K562 (cell line): ENCODE measurements around the gene EIF4G2. TPM values are rescaled to one million over a fixed set of nuclear protein-coding genes. Genes with fewer than 3 reads are reported as not detected.

ENCODE experiments used
- ARID2 ChIP-seq: fragments of 450-650 bp; IDR thresholded peaks from 2 replicates; pipeline ENCODE4 v1.6.1; 2017; ENCODE audit warnings: antibody characterized with exemption, mild to moderate bottlenecking
- ETV5 ChIP-seq: sonication (generic); formaldehyde crosslinking; IDR thresholded peaks from 2 replicates; pipeline ENCODE4 v1.4.0; 2020; ENCODE audit warnings: low read depth, mild to moderate bottlenecking, missing genetic modification reagents
- JUN ChIP-seq, 2 experiments: sonication (generic) in 1 of 2; formaldehyde crosslinking in 1 of 2; IDR thresholded peaks; 2 replicates each; pipeline versions ENCODE4 v1.6.1 to v1.8.0; 2012 to 2022; ENCODE audit warnings: borderline replicate concordance in 2 of 2, mild to moderate bottlenecking in 2 of 2, improper control_type of control experiment in 1 of 2, low read depth in 1 of 2, low read length in 1 of 2, missing genetic modification reagents in 1 of 2
- PHTF2 ChIP-seq: fragments of 250-450 bp; sonication (Bioruptor Pico); IDR thresholded peaks from 2 replicates; pipeline ENCODE4 v1.5.0; 2021; ENCODE audit warnings: mild to moderate bottlenecking
- SMAD2 ChIP-seq: fragments of 150-350 bp; IDR thresholded peaks from 2 replicates; pipeline ENCODE4 v1.6.1; 2014; ENCODE audit warnings: low read depth, mild to moderate bottlenecking, low read length
- SRSF7 ChIP-seq: fragments of 200-400 bp; formaldehyde crosslinking; optimal IDR thresholded peaks from 2 replicates; pipeline ENCODE3; 2017; ENCODE audit warnings: mild to moderate bottlenecking, low read depth, low read length
- TAF15 ChIP-seq: fragments of 200-400 bp; formaldehyde crosslinking; IDR thresholded peaks from 2 replicates; pipeline ENCODE4 v1.6.1; 2017; ENCODE audit warnings: mild to moderate bottlenecking, low read depth, low read length, moderate library complexity
- TRIM28 ChIP-seq: fragments of 450-650 bp; IDR thresholded peaks from 2 replicates; pipeline ENCODE4 v1.6.1; 2017
- ZNF311 ChIP-seq: fragments of 250-450 bp; sonication (Bioruptor Pico); IDR thresholded peaks from 2 replicates; pipeline ENCODE4 v1.4.0; 2020; ENCODE audit warnings: mild to moderate bottlenecking, moderate library complexity
- polyA plus RNA-seq, 8 experiments: library from polyadenylated mRNA; depleted of rRNA in 4 of 8; stranded (reverse) in 5 of 8; unstranded in 3 of 8; fragments of >200 nt; fragmentation: Nextera tagmentation in 2 of 8; fragmentation: Illumina TruSeq in 1 of 8; extraction: Ambion mirVana in 2 of 8; extraction: Trizol in 1 of 8; gene quantifications; 2 replicates each; pipeline versions ENCODE4 v1.2.1 to v1.2.3, GENCODE V29; 2011 to 2014; ENCODE audit warnings: inconsistent platforms in 1 of 8, missing spikeins in 1 of 8
- total RNA-seq, 7 experiments: library from RNA; depleted of rRNA in 6 of 7; stranded (reverse); fragments of >200 nt in 6 of 7; fragmentation: Illumina TruSeq in 2 of 7; extraction: Trizol in 2 of 7; gene quantifications; 2 replicates each; pipeline versions ENCODE4 v1.2.1 to v1.2.3, GENCODE V29; 2011 to 2021; ENCODE audit warnings: low replicate concordance in 1 of 7
- TF ChIP-seq, protein P1 (sequence below): sonication (generic); formaldehyde crosslinking; IDR thresholded peaks from 2 replicates; pipeline ENCODE4 v1.8.0; 2022; ENCODE audit warnings: mild to moderate bottlenecking, missing genetic modification reagents
- TF ChIP-seq, protein P2 (sequence below): fragments of 450-650 bp; IDR thresholded peaks from one replicate; pipeline ENCODE4 v1.6.1; 2018; ENCODE audit warnings: mild to moderate bottlenecking, moderate library complexity; ENCODE audit not compliant: partially characterized antibody
- TF ChIP-seq, protein P3 (sequence below), 2 experiments: IDR thresholded peaks; 2 replicates each; pipeline ENCODE4 v1.6.1; 2012; ENCODE audit warnings: improper control_type of control experiment in 2 of 2, low read depth in 2 of 2, low read length in 2 of 2, borderline replicate concordance in 1 of 2
- TF ChIP-seq, protein P4 (sequence below), 2 experiments: fragments of 200-800 bp in 1 of 2; sonication (Bioruptor generic) in 1 of 2; sonication (generic) in 1 of 2; formaldehyde crosslinking in 1 of 2; IDR thresholded peaks in 1 of 2; conservative IDR thresholded peaks in 1 of 2; 2 replicates each; pipeline versions ENCODE4 v1.5.0 to v1.6.1; 2016 to 2020; ENCODE audit warnings: missing compliant biosample characterization in 1 of 2, missing genetic modification characterization in 1 of 2, missing genetic modification reagents in 1 of 2

Gene EIF4G2
- total and polyA plus RNA-seq, 9 of the 15 experiments (the other 6 are each of a cell fraction or from before 2014, with no cell fraction given) = 206 to 790 (median 646) TPM

DNA sequence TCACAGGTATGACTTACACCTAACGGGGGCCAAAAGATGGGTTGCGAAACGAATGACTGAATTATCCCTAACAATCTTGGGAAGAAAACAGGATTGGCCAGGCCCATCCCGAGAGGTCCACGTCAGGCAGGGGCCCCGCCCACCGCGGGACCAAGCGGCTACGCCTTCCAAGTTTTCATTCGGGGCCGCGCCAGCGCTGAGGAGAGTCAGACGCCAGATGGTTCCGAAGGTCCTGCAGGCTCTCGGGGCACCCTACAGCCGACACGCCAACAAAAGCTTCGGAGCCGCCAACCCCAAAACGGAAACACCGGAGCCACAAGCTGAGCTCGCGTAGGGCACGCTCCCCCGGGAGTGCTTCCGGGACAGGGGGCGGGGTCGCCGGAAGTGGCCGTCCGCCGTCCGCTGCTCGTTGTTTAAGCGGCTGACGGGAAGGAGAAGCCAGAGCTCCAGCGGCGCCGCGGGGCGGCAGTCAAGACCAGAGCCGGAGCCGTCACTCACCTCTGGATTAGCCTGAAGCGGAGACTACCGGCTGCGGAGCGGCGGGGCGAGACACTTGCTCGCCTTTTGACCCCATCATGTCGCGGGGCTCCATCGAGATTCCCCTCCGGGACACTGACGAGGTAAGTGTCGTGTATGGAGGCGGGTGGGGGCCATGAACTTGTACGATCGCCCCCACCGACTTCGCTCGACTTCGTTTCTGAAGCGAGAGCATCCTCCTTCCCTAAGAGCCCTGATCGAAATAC is 57.7 kb downstream of the EIF4G2 start, which contains the start of gene CTR9 (continued):
- TF ChIP-seq, protein P1, sequence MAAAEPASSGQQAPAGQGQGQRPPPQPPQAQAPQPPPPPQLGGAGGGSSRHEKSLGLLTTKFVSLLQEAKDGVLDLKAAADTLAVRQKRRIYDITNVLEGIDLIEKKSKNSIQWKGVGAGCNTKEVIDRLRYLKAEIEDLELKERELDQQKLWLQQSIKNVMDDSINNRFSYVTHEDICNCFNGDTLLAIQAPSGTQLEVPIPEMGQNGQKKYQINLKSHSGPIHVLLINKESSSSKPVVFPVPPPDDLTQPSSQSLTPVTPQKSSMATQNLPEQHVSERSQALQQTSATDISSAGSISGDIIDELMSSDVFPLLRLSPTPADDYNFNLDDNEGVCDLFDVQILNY (CRISPR knock-in tag) = peak; percentile 84; the same call in 1 of the 2 replicates
- TF ChIP-seq PHTF2 (CRISPR knock-in tag) (no peak), TAF15 (no peak), ARID2 (no peak), ZNF311 (CRISPR knock-in tag) (no peak), JUN (IDR thresholded peaks at IDR 0.05; ENCODE audit: borderline replicate concordance, low read depth, low read length) (peak; percentile 23; the same call in 1 of the 2 replicates), JUN (CRISPR knock-in tag; IDR thresholded peaks at IDR 0.05; ENCODE audit: borderline replicate concordance) (no peak; the same call in 1 of the 2 replicates), SMAD2 (no peak), TRIM28 (no peak), ETV5 (CRISPR knock-in tag) (peak; percentile 86), SRSF7 (no peak)
- TF ChIP-seq, protein P2, sequence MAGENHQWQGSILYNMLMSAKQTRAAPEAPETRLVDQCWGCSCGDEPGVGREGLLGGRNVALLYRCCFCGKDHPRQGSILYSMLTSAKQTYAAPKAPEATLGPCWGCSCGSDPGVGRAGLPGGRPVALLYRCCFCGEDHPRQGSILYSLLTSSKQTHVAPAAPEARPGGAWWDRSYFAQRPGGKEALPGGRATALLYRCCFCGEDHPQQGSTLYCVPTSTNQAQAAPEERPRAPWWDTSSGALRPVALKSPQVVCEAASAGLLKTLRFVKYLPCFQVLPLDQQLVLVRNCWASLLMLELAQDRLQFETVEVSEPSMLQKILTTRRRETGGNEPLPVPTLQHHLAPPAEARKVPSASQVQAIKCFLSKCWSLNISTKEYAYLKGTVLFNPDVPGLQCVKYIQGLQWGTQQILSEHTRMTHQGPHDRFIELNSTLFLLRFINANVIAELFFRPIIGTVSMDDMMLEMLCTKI = no peak
- TF ChIP-seq, protein P3, sequence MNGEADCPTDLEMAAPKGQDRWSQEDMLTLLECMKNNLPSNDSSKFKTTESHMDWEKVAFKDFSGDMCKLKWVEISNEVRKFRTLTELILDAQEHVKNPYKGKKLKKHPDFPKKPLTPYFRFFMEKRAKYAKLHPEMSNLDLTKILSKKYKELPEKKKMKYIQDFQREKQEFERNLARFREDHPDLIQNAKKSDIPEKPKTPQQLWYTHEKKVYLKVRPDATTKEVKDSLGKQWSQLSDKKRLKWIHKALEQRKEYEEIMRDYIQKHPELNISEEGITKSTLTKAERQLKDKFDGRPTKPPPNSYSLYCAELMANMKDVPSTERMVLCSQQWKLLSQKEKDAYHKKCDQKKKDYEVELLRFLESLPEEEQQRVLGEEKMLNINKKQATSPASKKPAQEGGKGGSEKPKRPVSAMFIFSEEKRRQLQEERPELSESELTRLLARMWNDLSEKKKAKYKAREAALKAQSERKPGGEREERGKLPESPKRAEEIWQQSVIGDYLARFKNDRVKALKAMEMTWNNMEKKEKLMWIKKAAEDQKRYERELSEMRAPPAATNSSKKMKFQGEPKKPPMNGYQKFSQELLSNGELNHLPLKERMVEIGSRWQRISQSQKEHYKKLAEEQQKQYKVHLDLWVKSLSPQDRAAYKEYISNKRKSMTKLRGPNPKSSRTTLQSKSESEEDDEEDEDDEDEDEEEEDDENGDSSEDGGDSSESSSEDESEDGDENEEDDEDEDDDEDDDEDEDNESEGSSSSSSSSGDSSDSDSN (IDR thresholded peaks at IDR 0.05; ENCODE audit: borderline replicate concordance in 1 of 2, low read depth in 2 of 2, low read length in 2 of 2) = peak; percentile 84 to 94
- TF ChIP-seq, protein P4, sequence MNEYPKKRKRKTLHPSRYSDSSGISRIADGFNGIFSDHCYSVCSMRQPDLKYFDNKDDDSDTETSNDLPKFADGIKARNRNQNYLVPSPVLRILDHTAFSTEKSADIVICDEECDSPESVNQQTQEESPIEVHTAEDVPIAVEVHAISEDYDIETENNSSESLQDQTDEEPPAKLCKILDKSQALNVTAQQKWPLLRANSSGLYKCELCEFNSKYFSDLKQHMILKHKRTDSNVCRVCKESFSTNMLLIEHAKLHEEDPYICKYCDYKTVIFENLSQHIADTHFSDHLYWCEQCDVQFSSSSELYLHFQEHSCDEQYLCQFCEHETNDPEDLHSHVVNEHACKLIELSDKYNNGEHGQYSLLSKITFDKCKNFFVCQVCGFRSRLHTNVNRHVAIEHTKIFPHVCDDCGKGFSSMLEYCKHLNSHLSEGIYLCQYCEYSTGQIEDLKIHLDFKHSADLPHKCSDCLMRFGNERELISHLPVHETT (CRISPR knock-in tag; conservative IDR thresholded peaks at IDR 0.05 in 1 of 2, IDR thresholded peaks at IDR 0.05 in 1 of 2) = peak in 1 of 2 experiments; percentile 99; a peak in 2 of 4 replicates
